GM19438 (cell line): Measurements from ENCODE around the gene TMED5.
"Not testable (repeated sequence)": the region's sequence is repeated elsewhere in the genome, so short reads cannot be mapped to it uniquely, and the experiment has no call there.

Experiments
- ATAC-seq: cut with Tn5 transposase; IDR thresholded peaks from one replicate; pipeline ENCODE4 v1.9.1; 2021; ENCODE audit warnings: low read depth; ENCODE audit not compliant: unreplicated experiment

Gene TMED5

GRCh38 chr1:93179886-93180722 is at the start of gene TMED5:
TMED5 (minus strand) TSS chr1:93180413; CDS start chr1:93180242, 171 bp downstream.
- ATAC-seq: peak; percentile 81

GRCh38 chr1:93223023-93223675 is 42.9 kb upstream of the TMED5 start:
- ATAC-seq: no peak

- ATAC-seq: no peak
These were observed 41.7 kb upstream of the TMED5 start for GRCh38 chr1:93221913-93222312.

- ATAC-seq: not testable (repeated sequence)
These were observed 40.5 kb upstream of the TMED5 start for GRCh38 chr1:93220716-93221115.

- no peak for ATAC-seq
These were observed 39.2 kb upstream of the TMED5 start for GRCh38 chr1:93219443-93219842.

GRCh38 chr1:93215322-93215721 is 35.1 kb upstream of the TMED5 start:
- ATAC-seq: no peak

- no peak for ATAC-seq
These were observed 27.0 kb upstream of the TMED5 start for GRCh38 chr1:93207211-93207610.

- no peak for ATAC-seq
These were observed 26.3 kb upstream of the TMED5 start for GRCh38 chr1:93206567-93206954.

- ATAC-seq: no peak
These were observed 25.8 kb upstream of the TMED5 start for GRCh38 chr1:93205892-93206566.

GRCh38 chr1:93200714-93201113 is 20.5 kb upstream of the TMED5 start:
- ATAC-seq: no peak

GRCh38 chr1:93200086-93200620 is 19.9 kb upstream of the TMED5 start:
- ATAC-seq: no peak

GRCh38 chr1:93199150-93199549 is 18.9 kb upstream of the TMED5 start:
- no peak for ATAC-seq

GRCh38 chr1:93196591-93196990 is 16.4 kb upstream of the TMED5 start:
- no peak for ATAC-seq

GRCh38 chr1:93194231-93194990 is 14.2 kb upstream of the TMED5 start:
- no peak for ATAC-seq

GRCh38 chr1:93190432-93190831 is 10.2 kb upstream of the TMED5 start:
- ATAC-seq: no peak

- no peak for ATAC-seq
These were observed 6.5 kb upstream of the TMED5 start for GRCh38 chr1:93186667-93187066.

- peak; percentile 8 for ATAC-seq
These were observed 755 bp upstream of the TMED5 start, which contains the start of gene CCDC18 for GRCh38 chr1:93180723-93181613. CCDC18 (plus strand) TSS chr1:93180724; CDS start chr1:93183362, 2,638 bp downstream.

- no peak for ATAC-seq
These were observed 1.8 kb downstream of the TMED5 start for GRCh38 chr1:93178418-93178817.

GRCh38 chr1:93177991-93178390 is 2.2 kb downstream of the TMED5 start:
- ATAC-seq: no peak
